ENCODE results near the gene CHAT.

Gene CHAT

GRCh38 chr10:49612513-49613164, 1.2 kb upstream of the CHAT start:
- no peaks in the 10 kb centered on the region for H3K36me3 ChIP-seq (ENCODE audit: insufficient read depth, low read length)
- H3K79me2 ChIP-seq (ENCODE audit: control insufficient read depth, insufficient read depth, low read length, unreplicated experiment): no peaks in the 10 kb centered on the region
- peaks cover 92% of the 10 kb centered on the region for H3K27me3 ChIP-seq (ENCODE audit: insufficient read depth, low read length)
- no peak overlapping the region for H2AFZ ChIP-seq (ENCODE audit: low read length, unreplicated experiment)
- no peak overlapping the region for H3K27ac ChIP-seq (ENCODE audit: low read depth, low read length)
- H3K4me3 ChIP-seq (ENCODE audit: low read depth, low read length): no peak overlapping the region
- peaks cover 8% of the 10 kb centered on the region for H3K4me1 ChIP-seq (ENCODE audit: control insufficient read depth, insufficient read depth, low read length, unreplicated experiment)

- H3K27me3 ChIP-seq (ENCODE audit: insufficient read depth, low read length): peaks cover 90% of the 10 kb centered on the region
- H3K4me3 ChIP-seq (ENCODE audit: low read depth, low read length): no peak overlapping the region
- H3K27ac ChIP-seq (ENCODE audit: low read depth, low read length): no peak overlapping the region
- peaks cover 8% of the 10 kb centered on the region for H3K4me1 ChIP-seq (ENCODE audit: control insufficient read depth, insufficient read depth, low read length, unreplicated experiment)
- no peaks in the 10 kb centered on the region for H3K79me2 ChIP-seq (ENCODE audit: control insufficient read depth, insufficient read depth, low read length, unreplicated experiment)
- H3K36me3 ChIP-seq (ENCODE audit: insufficient read depth, low read length): no peaks in the 10 kb centered on the region
- no peak overlapping the region for H2AFZ ChIP-seq (ENCODE audit: low read length, unreplicated experiment)
Observed at GRCh38 chr10:49613165-49613881, 514 bp upstream of the CHAT start.

GRCh38 chr10:49614242-49615198, 683 bp downstream of the CHAT start:
- Histone ChIP-seq H3K27ac (ENCODE audit: low read depth, low read length) (no peak overlapping the region), H3K36me3 (ENCODE audit: insufficient read depth, low read length) (no peaks in the 10 kb centered on the region), H3K4me3 (ENCODE audit: low read depth, low read length) (no peak overlapping the region), H3K79me2 (ENCODE audit: control insufficient read depth, insufficient read depth, low read length, unreplicated experiment) (no peaks in the 10 kb centered on the region), H3K27me3 (ENCODE audit: insufficient read depth, low read length) (peaks cover 89% of the 10 kb centered on the region), H3K4me1 (ENCODE audit: control insufficient read depth, insufficient read depth, low read length, unreplicated experiment) (peaks cover 2% of the 10 kb centered on the region), H2AFZ (ENCODE audit: low read length, unreplicated experiment) (no peak overlapping the region)

GRCh38 chr10:49615213-49615612, 1.4 kb downstream of the CHAT start:
- Histone ChIP-seq H3K27me3 (ENCODE audit: insufficient read depth, low read length) (peaks cover 83% of the 10 kb centered on the region), H3K27ac (ENCODE audit: low read depth, low read length) (no peak overlapping the region), H3K4me3 (ENCODE audit: low read depth, low read length) (no peak overlapping the region), H3K36me3 (ENCODE audit: insufficient read depth, low read length) (no peaks in the 10 kb centered on the region), H3K4me1 (ENCODE audit: control insufficient read depth, insufficient read depth, low read length, unreplicated experiment) (no peaks in the 10 kb centered on the region), H2AFZ (ENCODE audit: low read length, unreplicated experiment) (no peak overlapping the region), H3K79me2 (ENCODE audit: control insufficient read depth, insufficient read depth, low read length, unreplicated experiment) (no peaks in the 10 kb centered on the region)

- Histone ChIP-seq H3K27ac (ENCODE audit: low read depth, low read length) (no peak overlapping the region), H2AFZ (ENCODE audit: low read length, unreplicated experiment) (no peak overlapping the region), H3K4me1 (ENCODE audit: control insufficient read depth, insufficient read depth, low read length, unreplicated experiment) (no peaks in the 10 kb centered on the region), H3K79me2 (ENCODE audit: control insufficient read depth, insufficient read depth, low read length, unreplicated experiment) (no peaks in the 10 kb centered on the region), H3K27me3 (ENCODE audit: insufficient read depth, low read length) (peaks cover 83% of the 10 kb centered on the region), H3K36me3 (ENCODE audit: insufficient read depth, low read length) (no peaks in the 10 kb centered on the region), H3K4me3 (ENCODE audit: low read depth, low read length) (no peak overlapping the region)
Observed at GRCh38 chr10:49615721-49616120, 1.9 kb downstream of the CHAT start.

GRCh38 chr10:49616421-49617101, 2.7 kb downstream of the CHAT start:
- no peak overlapping the region for H3K27ac ChIP-seq (ENCODE audit: low read depth, low read length)
- no peaks in the 10 kb centered on the region for H3K4me1 ChIP-seq (ENCODE audit: control insufficient read depth, insufficient read depth, low read length, unreplicated experiment)
- H3K79me2 ChIP-seq (ENCODE audit: control insufficient read depth, insufficient read depth, low read length, unreplicated experiment): no peaks in the 10 kb centered on the region
- no peaks in the 10 kb centered on the region for H3K36me3 ChIP-seq (ENCODE audit: insufficient read depth, low read length)
- H3K4me3 ChIP-seq (ENCODE audit: low read depth, low read length): no peak overlapping the region
- H3K27me3 ChIP-seq (ENCODE audit: insufficient read depth, low read length): peaks cover 82% of the 10 kb centered on the region
- no peak overlapping the region for H2AFZ ChIP-seq (ENCODE audit: low read length, unreplicated experiment)

- no peaks in the 10 kb centered on the region for H3K4me1 ChIP-seq (ENCODE audit: control insufficient read depth, insufficient read depth, low read length, unreplicated experiment)
Observed at GRCh38 chr10:49617121-49618020, 3.5 kb downstream of the CHAT start.

GRCh38 chr10:49618821-49619220, 5.0 kb downstream of the CHAT start:
- H3K4me3 ChIP-seq (ENCODE audit: low read depth, low read length): no peak overlapping the region
- no peak overlapping the region for H2AFZ ChIP-seq (ENCODE audit: low read length, unreplicated experiment)
- no peaks in the 10 kb centered on the region for H3K79me2 ChIP-seq (ENCODE audit: control insufficient read depth, insufficient read depth, low read length, unreplicated experiment)
- H3K27ac ChIP-seq (ENCODE audit: low read depth, low read length): no peak overlapping the region
- H3K27me3 ChIP-seq (ENCODE audit: insufficient read depth, low read length): peaks cover 82% of the 10 kb centered on the region
- H3K36me3 ChIP-seq (ENCODE audit: insufficient read depth, low read length): no peaks in the 10 kb centered on the region
- H3K4me1 ChIP-seq (ENCODE audit: control insufficient read depth, insufficient read depth, low read length, unreplicated experiment): no peaks in the 10 kb centered on the region

More at GRCh38 chr10:49617121-49618020, 3.5 kb downstream of the CHAT start:
- Histone ChIP-seq H2AFZ (ENCODE audit: low read length, unreplicated experiment) (no peak overlapping the region), H3K79me2 (ENCODE audit: control insufficient read depth, insufficient read depth, low read length, unreplicated experiment) (no peaks in the 10 kb centered on the region), H3K27ac (ENCODE audit: low read depth, low read length) (no peak overlapping the region), H3K4me3 (ENCODE audit: low read depth, low read length) (no peak overlapping the region), H3K36me3 (ENCODE audit: insufficient read depth, low read length) (no peaks in the 10 kb centered on the region), H3K27me3 (ENCODE audit: insufficient read depth, low read length) (peaks cover 82% of the 10 kb centered on the region)

GRCh38 chr10:49619613-49620012, 5.8 kb downstream of the CHAT start:
- H3K27me3 ChIP-seq (ENCODE audit: insufficient read depth, low read length): peaks cover 82% of the 10 kb centered on the region

More at GRCh38 chr10:49619613-49620012, 5.8 kb downstream of the CHAT start:
- no peak overlapping the region for H2AFZ ChIP-seq (ENCODE audit: low read length, unreplicated experiment)
- H3K27ac ChIP-seq (ENCODE audit: low read depth, low read length): no peak overlapping the region
- no peak overlapping the region for H3K4me3 ChIP-seq (ENCODE audit: low read depth, low read length)
- no peaks in the 10 kb centered on the region for H3K4me1 ChIP-seq (ENCODE audit: control insufficient read depth, insufficient read depth, low read length, unreplicated experiment)
- H3K36me3 ChIP-seq (ENCODE audit: insufficient read depth, low read length): no peaks in the 10 kb centered on the region
- no peaks in the 10 kb centered on the region for H3K79me2 ChIP-seq (ENCODE audit: control insufficient read depth, insufficient read depth, low read length, unreplicated experiment)

All from ACC112 (cell line).